GM19395 (cell line): ENCODE results near the gene C1QTNF9.
"Not testable (repeated sequence)": the region's sequence is repeated elsewhere in the genome, so short reads cannot be mapped to it uniquely, and the experiment has no call there.

ENCODE experiments used
- ATAC-seq: cut with Tn5 transposase; IDR thresholded peaks from one replicate; pipeline ENCODE4 v1.9.1; 2021; ENCODE audit warnings: mild to moderate bottlenecking, moderate library complexity; ENCODE audit not compliant: unreplicated experiment

Gene C1QTNF9

DNA sequence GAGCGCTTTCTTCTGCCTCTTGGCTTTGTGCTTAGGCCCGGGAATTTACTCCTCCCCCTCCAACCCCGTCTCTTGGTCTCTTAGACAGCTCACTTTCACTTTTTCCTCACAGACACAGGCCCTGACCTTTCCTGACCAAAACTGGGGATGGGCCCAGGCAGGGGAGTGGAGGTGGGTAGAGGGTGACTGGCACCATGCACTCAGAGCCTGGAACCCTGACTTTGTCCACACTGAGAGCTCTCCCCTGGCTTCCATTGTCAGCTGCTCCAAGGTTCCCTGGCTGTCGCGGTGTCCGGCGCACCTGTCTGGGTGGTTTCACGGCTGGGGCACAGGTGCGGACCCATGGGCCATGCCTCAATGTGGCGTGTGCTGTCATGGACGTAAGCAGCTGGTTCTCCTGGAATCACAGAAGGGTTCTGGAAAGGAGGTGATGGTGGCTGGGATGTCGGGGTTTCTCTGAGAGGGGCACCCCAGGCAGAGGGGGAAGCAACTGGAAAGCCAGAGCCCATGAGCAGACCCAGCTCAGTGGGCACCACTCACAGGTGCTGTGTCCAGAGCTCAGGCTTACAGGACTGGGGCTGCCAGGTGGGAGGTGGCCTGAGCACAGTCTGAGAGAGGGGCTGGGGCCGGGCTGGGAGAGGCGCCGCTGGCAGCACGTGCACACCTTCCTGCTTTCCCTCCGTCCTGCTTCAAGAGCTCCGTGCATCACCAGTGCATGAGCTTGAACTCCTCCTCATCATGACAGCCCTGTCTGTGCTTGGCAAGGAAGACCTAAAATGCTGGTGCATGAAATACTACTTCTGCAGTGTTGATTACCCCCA is 28.0 kb upstream of the C1QTNF9 start:
- no peak for ATAC-seq

DNA sequence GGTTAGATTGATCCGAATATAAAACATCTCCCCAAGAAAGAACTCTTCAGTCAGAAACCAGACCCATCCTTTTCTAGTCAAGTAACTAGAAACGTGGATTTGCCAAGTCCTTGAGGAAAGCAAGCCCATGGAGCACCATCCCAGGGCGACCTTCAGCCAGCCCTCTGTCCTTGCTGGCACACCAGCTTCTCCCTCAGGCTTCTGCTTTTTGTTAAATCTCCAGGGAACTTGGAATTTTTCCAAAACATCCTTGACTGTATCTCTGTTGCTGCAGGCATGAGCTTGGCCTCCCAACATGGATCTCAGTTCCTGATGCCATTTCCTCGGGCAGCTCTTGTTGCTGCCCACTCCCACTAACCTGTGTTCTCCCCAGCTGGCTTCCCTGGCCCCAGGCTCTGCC is 27.1 kb upstream of the C1QTNF9 start:
- no peak for ATAC-seq

DNA sequence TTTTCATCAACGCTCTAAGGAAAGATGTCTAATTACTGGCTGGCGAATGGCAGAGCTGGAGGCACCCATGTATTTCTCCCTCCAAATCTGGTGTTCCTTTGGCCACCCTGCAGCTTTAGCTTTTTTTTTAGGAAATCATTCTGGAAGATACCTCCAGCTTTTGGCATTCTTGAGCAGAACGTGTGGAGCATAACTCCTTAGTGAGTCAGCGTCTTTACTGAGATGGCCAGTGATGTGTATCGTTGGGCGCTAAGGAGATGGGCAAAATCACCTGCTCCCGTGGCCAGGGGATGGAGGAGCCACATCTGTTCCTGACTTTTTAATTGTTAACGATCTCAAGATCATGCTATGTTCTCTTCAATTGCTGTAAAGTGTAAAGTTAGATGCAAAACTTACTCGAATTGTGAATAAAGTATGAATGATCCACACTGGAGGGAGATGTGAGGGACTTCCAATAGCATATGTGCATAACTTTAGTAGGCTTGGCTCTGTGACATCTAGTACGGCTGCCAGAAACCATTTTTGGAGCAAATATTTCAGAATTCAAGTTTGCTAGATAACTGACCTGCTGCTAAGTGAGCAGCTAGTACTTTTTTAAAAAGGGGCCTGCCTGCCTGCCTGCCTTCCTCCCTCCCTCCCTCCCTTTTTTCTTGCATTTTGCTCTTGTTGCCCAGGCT is 24.4 kb upstream of the C1QTNF9 start:
- ATAC-seq: no peak

DNA sequence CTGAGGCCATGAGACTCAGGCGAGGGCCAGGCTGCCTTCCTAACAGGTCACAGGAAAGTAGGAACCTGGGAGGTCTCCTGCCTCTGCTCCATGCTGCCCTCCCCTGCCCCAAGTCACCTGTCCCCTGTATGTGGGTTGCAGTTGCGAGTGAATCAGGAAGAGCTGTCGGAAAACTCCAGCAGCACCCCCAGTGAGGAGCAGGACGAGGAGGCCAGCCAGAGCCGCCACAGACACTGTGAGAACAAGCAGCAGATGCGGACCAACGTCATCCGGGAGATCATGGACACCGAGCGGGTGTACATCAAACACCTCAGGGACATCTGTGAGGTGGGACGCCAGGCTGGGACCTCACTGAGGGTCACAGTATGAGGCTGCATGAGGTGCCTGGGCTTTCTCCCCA is 22.8 kb upstream of the C1QTNF9 start:
- ATAC-seq: no peak

DNA sequence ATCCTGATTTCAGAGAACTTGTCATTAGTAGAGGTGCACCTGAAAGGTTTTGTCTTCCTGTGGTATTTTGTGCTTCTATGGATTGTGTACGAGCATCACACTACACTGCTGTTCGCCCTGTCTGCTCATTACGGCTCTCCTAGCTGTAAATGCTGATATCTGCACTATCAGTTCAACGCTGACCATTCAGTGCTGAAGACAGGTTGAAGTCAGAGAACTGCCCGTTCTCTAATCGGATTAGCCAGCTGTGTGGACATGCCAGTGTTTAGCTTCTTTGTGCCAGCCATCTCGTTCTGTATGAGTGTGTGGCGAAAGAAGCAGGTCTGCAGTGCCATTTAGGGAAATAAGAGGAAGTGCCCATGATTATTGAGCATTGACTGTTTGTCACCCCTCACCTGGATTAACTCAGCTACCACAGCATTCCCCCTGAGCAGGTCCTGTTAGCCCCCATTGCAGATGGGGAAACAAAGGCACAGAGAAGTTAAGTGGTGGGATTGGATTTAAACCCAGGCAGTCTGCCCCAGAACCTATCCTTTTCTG is 21.6 kb upstream of the C1QTNF9 start:
- ATAC-seq: no peak

DNA sequence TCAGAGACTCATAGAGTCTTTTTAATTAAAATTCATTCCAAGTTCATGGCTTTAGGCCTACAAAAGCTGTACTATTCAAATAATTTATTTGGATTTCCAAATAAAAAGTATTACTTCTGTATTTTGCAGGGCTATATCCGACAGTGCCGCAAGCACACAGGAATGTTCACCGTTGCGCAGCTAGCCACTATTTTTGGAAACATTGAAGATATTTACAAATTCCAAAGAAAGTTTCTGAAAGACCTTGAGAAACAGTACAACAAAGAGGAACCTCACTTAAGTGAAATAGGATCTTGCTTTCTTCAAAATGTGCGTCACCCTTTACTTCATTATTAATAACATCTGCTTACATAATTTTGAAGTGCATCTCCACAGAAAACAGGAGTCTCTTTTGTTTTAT is 20.5 kb upstream of the C1QTNF9 start:
- no peak for ATAC-seq

DNA sequence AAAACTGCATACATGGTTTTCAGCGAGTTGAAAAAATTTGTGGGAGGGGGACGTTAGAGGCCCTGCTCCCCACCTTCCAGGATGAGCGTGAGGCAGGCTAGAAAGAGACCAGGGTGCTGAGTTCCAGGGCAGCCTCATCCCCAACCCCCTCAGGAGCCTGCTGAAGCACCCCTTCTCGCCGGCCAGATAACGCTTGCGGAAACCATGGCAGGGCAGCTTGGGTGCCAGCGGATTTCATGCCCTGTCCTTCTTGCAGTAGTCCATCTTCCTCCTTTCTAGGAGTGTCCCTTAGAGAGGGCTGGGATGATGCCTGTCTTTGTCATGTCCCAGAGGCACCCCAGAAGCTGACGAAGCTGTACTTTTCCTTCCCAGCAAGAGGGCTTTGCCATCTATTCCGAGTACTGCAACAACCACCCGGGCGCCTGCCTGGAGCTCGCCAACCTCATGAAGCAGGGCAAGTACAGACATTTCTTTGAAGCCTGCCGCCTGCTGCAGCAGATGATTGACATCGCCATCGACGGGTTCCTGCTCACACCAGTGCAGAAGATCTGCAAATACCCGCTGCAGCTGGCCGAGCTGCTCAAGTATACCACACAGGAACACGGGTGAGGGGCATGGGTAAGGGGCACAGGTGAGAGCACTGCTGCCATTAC is 19.0 kb upstream of the C1QTNF9 start:
- no peak for ATAC-seq

DNA sequence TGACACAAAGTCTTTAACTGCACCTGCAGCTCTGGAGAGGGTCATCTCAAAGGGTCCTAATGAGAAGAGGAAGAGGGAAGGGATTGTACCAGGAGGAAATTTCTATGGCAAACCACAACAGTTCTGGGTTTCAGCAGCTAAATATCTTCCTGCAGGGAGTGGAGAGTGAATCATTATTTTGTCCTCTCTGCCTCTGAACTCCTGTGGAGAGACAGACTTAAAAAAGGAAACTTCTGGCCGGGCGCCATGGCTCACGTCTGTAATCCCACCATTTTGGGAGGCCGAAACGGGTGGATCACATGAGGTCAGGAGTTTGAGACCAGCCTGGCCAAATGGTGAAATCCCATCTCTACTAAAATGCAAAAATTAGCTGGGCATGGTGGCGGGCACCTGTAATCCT is 16.9 kb upstream of the C1QTNF9 start:
- ATAC-seq: no peak

DNA sequence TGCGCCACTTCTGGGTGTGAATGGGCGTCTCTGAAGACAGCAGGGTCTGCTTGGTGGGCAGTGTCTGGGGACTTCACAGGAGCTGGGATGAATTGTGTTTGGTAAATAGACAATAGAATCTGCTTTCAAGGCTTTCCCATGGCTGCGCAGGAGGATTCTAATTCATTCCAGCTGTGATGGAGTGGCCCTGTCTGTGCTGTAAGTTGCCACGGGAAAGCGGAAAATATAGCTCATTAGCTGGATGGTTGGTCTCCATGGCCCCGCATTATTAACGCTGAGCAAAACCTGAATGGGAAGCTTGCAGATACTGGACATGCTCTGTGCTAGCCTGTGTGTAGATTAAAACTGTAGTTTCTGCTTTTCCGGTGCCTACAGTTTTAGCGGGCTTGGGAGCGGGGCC is 15.6 kb upstream of the C1QTNF9 start:
- ATAC-seq: no peak

DNA sequence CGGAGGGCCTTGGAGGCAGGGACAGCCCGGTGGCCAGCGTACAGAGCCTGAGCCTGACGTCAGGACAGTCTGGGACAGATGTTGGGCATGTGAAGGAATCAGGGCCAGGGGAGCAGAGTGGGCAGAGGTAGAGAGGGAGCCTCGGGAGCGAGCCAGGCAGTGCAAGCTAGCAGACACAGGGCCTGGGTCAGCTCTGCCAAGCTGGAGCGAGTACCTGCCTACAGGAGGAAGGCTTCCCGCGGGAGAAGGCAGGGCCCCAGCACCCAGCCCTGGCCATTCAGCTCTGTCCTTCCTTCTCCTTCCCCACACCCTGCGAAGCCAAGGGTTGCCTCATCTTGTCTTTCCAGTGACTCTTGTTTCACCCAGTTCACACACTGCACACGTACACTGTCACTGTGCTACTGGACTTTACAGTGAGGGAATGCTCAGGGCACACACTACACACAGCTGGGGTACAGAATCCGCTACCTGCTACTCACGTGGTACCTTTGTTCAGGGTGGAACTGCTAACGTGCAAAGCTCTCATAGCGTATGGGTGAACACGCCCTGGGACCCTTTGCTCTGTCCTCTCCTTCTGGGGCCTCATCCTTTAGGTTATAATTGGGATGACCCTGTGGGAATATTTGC is 9.8 kb upstream of the C1QTNF9 start:
- no peak for ATAC-seq

DNA sequence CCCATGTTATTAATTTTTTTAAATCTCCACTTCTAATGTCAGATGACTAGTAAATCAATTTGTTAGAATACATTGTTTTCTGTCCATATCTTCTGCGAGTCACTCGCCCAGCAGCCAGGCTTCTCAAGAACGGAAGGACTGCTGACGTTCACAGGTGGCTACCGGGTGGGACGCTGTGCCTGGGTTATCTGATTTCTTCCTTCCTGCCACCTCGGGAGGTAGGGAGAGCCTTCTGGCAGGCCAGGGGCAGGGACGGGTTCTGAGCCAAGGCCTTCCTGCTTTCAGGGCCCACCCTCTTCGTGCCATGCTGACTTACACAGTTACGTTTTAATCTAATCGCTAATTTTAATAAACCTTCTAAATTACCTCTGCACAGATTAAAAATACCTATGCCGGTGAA is 7.9 kb upstream of the C1QTNF9 start:
- ATAC-seq: no peak

DNA sequence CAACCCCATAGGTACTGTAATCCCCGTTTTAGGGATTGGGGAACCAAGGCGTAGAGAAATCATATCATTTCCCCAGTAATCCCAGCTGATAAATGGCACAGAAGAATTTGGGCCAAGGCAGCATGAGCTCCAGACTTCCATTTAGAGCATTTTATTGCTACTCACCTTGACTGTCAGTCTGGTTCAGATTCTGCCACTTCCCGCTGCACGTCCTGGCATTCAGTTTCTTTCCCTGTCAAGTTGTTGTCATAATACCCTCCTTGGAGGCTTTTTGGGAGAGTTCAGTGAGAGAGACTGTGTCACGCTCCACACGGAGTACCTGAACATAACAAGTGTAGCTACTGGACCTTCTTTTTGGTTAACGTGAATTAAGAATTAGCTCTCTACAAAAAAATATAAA is 7.5 kb upstream of the C1QTNF9 start:
- no peak for ATAC-seq

DNA sequence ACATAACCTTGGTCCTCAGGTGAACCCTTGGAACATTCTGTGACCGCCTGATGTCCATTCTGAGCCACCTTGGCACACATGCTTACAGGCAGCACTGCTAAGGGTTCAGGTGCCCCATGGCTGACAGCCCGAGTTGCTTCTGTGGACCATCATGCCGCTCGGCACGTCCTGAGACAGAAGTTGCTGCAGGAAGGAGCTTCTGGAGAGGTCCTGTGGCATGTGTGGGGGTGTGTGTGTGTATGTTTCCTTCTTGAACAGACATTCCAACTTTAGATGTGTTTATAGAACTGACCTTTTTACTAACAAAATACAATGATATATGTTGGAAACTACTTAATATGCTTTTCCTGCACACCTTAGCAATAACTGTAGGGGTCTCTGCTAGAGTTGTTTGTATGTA is 4.8 kb upstream of the C1QTNF9 start:
- no peak for ATAC-seq

DNA sequence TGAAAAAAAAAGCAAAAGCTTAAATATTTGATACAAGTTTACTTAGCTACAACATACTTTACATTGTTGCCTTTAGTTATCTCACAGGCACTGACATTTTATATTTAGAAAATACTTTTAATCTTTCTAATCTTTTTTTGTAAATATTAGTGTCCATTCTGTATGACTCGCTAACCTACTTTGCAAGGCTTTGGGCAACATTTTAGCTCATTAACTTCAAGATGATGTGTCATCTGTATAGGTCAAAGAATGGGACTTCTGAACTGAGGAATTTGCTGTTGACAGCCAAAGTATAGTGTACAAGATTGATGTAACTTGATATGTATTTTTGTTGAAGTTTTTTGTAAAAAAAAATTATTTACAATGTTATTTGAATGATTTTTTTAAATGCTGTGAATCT is 2.7 kb upstream of the C1QTNF9 start:
- no peak for ATAC-seq

DNA sequence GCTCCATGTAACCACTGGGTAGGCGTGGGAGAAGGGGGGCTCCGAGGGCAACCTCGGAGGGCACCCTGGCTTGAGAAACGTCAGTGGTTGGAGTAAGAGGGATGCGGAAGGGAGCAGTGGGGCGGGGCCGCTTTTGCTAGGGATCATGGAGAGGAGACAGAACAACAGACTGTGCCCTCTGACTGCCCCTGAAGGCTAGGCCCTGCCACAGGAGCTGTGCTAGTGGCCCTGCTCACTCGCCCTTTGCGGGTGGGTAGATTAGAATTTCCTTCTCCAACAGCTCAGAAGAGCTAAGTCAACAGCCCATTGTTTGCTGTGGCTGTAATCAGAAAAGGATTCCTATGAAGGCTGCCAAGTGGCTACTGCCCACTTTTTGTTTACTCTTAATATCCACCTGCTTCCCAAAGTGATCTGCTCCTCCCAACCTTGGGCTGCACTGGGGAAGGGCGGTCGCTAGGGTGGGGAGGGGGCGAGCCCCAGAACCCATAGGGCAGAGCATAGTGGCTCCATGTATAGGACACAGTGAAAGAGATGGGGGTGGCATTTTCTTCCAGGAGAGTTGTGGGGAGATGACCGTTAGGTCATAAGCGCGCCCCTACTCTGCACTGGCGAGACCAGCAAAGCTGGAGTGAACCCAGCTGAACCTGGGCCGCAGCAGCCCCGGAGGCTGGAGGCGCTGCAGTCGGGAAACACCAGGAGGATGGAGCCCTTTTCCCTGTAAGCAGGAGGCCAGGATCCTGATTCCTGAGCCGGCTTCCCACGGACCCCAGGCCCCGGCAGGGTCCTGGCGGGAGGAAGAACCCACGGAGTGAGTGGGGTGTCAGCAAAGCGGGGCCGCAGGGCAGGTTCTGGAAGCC is 1.9 kb upstream of the C1QTNF9 start:
- no peak for ATAC-seq

DNA sequence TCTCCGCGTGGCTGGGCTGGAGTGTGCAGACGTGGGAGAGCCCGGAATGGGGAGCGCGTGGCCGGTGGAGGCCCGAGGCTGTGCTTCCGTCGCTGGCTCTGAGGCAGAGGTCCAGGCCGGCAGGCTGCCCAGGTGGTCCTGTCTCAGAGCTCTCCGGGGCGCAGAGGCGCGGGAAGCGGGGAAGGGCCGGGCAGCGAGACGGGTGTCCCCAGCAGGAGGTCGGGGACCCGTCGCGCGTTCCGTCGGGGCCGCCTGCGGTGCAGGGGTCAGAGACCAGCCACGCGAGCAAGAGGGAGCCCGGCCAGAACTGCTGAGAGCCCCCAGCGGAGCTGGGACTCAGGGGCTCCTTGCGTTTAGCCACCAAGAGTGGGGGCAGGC is 1.3 kb upstream of the C1QTNF9 start:
- ATAC-seq: no peak

DNA sequence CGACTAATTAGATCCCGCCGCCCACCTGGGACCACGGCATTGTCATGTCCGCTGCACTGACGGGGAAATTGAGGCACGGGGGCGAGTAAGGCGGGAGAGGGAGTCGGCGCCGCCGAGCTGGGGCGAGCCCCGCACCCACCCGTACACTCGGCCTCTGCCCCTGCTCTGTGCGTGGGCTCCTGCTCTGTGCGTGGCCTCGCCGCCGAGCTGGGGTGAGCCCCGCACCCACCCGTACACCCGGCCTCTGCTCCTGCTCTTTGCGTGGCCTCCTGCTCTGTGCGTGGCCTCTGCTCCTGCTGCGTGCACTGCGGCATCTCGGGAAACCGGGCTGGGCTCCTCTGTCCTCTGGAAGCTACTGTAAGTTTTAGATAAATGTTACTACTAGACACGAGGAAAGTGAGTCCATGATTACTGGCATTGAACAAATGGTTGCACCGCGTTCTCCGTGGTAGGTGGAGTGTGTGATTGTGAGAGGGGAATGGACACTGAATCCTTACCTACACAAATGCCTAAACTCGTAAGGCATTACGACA is 826 bp upstream of the C1QTNF9 start:
- no peak for ATAC-seq

DNA sequence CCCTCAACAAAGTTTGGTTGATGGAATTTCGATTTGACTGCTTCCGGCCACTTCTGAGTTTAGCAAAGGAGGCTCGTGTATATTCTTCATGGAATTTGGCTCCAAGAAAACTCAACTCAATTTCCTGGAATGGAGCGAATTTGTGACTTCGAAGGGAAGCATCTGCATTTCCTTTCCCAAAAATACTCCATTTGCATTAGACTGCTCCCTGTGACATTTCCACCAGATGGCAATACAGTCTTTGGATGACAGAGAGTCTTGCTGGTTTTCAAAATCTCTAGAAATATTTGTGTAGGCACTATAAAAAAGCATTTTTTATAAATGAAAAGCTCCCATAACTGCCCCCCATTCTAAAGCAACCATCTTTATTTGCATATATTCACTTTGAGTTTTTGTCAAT is 4.1 kb downstream of the C1QTNF9 start:
- no peak for ATAC-seq

DNA sequence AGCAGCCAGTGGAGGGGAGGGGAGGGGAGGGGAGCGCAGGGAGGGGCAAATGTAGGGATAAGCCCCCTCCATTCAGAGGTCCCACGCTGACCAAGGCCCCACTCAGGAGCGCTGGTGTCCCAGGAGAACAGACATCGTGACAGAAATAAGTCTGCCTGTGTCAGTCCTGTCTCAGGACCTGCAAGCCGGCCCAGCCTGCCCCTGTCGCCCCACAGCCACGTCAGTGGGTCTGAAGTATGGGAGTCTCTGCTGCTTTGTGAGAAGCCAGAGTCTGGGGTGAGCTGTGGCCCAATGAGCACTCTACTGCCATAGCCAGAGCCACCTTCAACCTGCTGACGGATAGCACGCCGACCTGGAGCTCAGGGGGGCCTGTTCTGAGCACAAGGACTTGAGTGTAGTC is 8.5 kb downstream of the C1QTNF9 start:
- not testable (repeated sequence) for ATAC-seq

DNA sequence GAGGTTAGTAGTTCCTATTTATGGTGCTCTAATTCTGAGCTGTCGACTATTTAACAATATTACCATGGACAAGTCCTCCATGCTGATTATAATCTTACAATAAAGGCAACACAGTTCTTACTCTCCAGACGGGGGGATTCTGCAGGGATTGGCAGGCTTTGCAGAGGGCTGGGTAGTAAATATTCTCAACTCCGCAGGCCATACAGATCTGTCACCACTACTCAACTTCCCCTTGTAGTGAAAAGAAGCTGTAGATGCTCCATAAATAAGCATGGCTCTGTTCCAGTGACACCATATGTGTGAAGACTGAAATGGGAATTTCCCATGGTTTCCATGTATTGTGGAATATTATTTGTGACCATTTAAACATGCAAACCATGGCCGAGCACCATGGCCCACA is 9.5 kb downstream of the C1QTNF9 start:
- ATAC-seq: not testable (repeated sequence)
